Measurements from ENCODE around the gene IRS1.

The IRS1 gene

GRCh38 chr2:226717719-226718118, 81.9 kb downstream of the IRS1 start:
- DNase-seq (ENCODE audit: low read depth in 2 of 2), result no peak
- no peak overlapping the region for H3K4me3 ChIP-seq (replicated peaks in 1 of 2; ENCODE audit: low read depth in 2 of 2, low read length in 2 of 2)
- TF ChIP-seq, protein P1, sequence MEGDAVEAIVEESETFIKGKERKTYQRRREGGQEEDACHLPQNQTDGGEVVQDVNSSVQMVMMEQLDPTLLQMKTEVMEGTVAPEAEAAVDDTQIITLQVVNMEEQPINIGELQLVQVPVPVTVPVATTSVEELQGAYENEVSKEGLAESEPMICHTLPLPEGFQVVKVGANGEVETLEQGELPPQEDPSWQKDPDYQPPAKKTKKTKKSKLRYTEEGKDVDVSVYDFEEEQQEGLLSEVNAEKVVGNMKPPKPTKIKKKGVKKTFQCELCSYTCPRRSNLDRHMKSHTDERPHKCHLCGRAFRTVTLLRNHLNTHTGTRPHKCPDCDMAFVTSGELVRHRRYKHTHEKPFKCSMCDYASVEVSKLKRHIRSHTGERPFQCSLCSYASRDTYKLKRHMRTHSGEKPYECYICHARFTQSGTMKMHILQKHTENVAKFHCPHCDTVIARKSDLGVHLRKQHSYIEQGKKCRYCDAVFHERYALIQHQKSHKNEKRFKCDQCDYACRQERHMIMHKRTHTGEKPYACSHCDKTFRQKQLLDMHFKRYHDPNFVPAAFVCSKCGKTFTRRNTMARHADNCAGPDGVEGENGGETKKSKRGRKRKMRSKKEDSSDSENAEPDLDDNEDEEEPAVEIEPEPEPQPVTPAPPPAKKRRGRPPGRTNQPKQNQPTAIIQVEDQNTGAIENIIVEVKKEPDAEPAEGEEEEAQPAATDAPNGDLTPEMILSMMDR (IDR thresholded peaks at IDR 0.05; ENCODE audit: low read depth, low read length), result no peak

GRCh38 chr2:226716126-226716525, 83.5 kb downstream of the IRS1 start:
- no peak overlapping the region for H3K4me3 ChIP-seq (replicated peaks in 1 of 2; ENCODE audit: low read depth in 2 of 2, low read length in 2 of 2)
- TF ChIP-seq, protein P1 (IDR thresholded peaks at IDR 0.05; ENCODE audit: low read depth, low read length), result no peak
- no peak for DNase-seq (ENCODE audit: low read depth in 2 of 2)

DNA sequence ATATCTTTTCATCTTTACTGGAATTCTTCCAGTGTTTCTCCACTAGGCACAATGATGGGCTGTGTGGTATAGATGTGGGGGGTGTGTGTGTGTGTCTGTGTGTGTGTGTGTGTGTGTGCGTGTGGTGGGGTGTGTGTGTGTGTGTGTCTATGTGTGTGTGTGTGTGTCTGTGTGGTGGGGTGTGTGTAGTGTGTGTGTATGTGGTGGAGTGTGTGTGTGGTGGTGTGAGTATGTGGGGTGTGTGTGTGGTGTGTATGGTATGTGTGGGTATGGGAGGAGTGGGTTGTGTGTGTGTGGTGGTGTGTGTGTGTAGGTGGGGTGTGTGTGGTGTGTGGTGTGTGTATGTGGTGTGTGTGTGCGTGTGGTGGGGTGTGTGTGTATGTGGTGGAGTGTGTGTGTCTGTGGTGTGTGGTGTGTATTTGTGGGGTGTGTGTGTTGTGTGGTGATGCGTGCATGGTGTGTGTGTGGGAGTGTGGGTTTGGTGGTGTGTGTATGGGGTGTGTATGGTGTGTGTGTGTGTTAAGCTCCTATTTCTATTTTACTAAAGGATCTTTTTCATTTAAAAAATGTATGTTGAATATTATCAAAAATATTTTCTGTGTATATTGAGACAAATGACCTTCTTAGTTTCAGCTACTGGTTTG, 84.2 kb downstream of the IRS1 start:
- TF ChIP-seq, protein P1 (IDR thresholded peaks at IDR 0.05; ENCODE audit: low read depth, low read length), result no peak
- no peak overlapping the region for H3K4me3 ChIP-seq (replicated peaks in 1 of 2; ENCODE audit: low read depth in 2 of 2, low read length in 2 of 2)

DNA sequence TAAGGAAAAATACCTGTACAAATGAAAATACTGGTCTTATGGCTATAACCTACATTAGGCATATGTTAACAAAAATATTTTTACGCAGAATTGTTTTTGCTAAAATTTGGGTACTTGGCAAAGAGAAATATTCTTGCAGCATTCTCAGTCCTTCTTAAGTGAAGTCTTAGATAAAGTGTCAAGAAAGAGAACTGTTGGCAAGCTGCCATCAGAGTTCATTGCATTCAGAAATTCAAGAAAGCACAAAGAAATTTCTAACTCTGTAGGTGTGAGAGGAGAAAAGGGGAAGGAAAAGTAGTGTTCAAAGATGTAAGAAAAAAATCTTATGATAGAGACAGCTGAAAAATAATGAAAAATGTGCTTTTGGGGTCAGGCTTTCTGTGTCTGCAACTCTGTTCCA, 86.7 kb downstream of the IRS1 start:
- TF ChIP-seq, protein P1 (IDR thresholded peaks at IDR 0.05; ENCODE audit: low read depth, low read length), result no peak
- H3K4me3 ChIP-seq (replicated peaks in 1 of 2; ENCODE audit: low read depth in 2 of 2, low read length in 2 of 2), result no peak overlapping the region
- DNase-seq (ENCODE audit: low read depth in 2 of 2), result peak in 1 of 2 donors; percentile 58

More for the DNA sequence above, 84.2 kb downstream of the IRS1 start:
- no peak for DNase-seq (ENCODE audit: low read depth in 2 of 2)

DNA sequence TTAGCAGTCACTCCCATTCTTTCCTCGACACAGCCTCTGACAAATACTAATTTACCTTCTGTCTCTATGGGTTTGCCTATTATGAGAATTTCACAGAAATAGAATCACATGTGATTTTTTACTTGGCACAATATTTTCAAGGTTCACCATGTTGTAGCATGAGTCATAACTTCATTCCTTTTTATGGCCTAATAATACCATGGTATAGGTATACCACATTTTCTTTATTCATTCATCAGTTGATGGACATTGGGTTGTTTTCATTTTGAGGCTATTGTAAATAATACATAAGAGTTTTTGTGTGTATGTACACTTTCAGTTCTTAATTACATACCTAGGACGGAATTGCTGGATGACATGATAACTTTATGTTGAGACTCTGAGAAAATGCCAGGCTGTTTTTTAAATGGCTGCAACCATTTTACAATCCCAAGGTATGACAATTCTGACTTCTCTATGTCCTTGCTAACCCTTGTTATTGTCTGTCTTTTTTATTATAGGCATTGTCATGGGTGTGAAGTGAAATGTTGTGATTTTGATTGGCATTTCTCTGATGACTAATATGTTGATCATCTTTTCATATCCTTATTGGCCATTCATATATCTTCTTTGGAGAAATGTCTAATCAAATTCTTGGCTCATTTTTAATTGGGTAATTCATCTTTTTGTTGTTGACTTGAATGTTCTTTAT, 87.9 kb downstream of the IRS1 start:
- no peak overlapping the region for H3K4me3 ChIP-seq (replicated peaks in 1 of 2; ENCODE audit: low read depth in 2 of 2, low read length in 2 of 2)
- DNase-seq (ENCODE audit: low read depth in 2 of 2), result no peak
- TF ChIP-seq, protein P1 (IDR thresholded peaks at IDR 0.05; ENCODE audit: low read depth, low read length), result no peak

- peak; percentile 39 to 44 for DNase-seq (ENCODE audit: low read depth in 2 of 2)
- TF ChIP-seq, protein P1 (IDR thresholded peaks at IDR 0.05; ENCODE audit: low read depth, low read length), result no peak
- H3K4me3 ChIP-seq (replicated peaks in 1 of 2; ENCODE audit: low read depth in 2 of 2, low read length in 2 of 2), result no peak overlapping the region
These were observed 92.1 kb downstream of the IRS1 start for GRCh38 chr2:226707499-226707898.

Measured in cardiac fibroblast (primary cell).